ENCODE data around the gene PPP1R36.

- TF ChIP-seq CTCF (IDR thresholded peaks at IDR 0.05) (peak; percentile 47 to 92 (median 87)), POLR2A (IDR thresholded peaks at IDR 0.05) (no peak)
These were observed 38.7 kb upstream of the PPP1R36 start for GRCh38 chr14:64510825-64511671.

Data from body of pancreas (tissue), 4 donors.